ENCODE measurements around the gene HOXA5.

Gene HOXA5

DNA sequence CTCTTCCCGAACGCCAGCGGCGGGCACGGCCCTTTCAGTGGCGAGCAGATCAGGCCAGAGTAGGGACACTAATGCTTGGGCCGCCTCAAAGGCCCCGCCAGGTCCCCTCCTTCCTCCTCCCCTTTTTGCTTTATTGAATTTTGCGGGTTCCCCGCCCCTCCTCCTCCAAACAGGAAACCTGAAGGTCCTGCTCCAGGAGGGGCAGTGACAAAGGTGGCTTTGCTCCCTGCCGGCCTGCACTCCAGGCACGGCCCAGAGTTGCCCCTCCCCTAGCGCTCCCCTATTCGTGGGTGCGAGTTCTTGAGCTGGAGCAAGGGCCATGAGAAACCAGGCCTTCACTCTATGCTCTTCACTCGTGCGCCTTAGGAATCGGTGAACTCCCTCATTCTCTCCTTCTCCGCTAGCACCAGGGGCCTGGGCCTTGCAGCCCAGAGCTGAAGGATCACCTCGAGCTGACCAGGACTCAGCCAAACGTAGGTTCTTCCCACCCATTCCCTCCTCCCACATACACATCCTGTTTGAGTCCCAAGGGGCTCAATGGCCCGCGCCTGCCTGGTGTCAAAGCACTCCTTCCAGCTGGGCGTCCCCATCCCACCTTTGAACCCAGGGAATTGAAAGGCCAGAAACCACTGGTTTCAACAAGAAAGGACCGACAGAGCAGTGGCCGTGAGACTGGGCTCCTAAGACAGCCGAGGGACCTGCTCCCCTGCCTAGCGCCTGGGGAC, 4.7 kb upstream of the HOXA5 start:
- DNase-seq (ENCODE audit: low read depth): no peak

GRCh38 chr7:27147199-27148030, 3.9 kb upstream of the HOXA5 start, which contains the start of gene HOXA6:
TSS of gene HOXA6 (minus strand) at chr7:27147774. CDS start at chr7:27147749, 25 bp downstream.
- DNase-seq (ENCODE audit: low read depth): no peak

DNA sequence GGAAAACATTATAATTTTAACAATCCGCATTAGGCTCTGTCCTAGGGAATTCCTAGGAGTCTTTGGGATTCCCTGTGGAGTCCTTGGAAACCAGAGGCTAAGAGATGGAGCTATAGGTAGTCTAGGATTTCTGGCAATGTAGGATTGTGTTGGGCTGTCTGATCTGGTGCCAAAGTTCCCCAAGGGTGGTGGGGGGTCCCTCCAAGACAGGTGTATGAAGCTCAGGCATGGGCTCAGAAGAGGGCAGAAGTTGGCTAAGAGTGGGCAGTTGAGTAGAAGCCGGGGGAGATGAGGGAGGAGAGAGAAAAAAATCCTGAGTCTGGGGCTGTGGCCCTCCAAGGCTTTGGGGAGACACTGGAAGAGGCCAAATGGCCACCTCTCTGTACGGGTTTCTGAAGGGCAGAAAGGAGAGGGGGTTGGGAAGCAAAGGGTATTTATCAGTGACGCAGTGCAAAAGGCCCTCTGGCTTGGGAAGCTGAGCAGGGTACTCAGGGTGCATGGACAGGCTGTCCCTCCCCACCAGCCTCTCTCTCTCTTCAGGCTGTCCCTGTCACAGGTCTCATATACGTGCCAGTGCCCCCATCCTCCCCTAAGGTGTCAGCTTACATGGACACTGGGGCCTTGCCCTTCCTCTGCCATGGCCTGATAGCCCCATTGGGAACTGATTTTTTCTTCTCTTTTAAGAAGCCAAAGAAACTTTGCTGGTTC, 3.2 kb upstream of the HOXA5 start:
- no peak for DNase-seq (ENCODE audit: low read depth)

DNA sequence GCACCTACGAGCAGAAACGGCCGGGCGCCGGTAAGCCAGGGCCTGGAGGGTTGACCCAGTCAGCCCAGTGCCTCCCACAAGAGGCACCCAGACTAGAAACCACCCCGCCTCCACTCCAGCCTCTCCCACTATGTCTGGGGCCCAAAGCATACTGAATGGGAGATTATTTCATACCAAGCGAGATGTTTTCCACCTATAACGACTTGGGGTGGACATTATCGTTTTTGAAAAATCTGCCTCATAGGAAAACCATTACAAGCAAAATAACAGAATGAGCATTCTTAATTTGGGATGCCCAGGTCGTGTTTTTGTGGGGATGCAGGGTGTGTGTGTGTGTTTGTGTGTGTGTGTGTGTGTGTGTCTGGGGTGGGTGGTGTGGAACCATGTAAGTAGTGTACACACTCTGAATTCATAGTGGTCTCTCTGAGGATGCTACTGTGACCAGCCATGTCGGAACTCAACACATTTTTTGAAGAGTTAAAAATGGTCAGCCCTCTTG, 2.5 kb upstream of the HOXA5 start:
- no peak for DNase-seq (ENCODE audit: low read depth)

DNA sequence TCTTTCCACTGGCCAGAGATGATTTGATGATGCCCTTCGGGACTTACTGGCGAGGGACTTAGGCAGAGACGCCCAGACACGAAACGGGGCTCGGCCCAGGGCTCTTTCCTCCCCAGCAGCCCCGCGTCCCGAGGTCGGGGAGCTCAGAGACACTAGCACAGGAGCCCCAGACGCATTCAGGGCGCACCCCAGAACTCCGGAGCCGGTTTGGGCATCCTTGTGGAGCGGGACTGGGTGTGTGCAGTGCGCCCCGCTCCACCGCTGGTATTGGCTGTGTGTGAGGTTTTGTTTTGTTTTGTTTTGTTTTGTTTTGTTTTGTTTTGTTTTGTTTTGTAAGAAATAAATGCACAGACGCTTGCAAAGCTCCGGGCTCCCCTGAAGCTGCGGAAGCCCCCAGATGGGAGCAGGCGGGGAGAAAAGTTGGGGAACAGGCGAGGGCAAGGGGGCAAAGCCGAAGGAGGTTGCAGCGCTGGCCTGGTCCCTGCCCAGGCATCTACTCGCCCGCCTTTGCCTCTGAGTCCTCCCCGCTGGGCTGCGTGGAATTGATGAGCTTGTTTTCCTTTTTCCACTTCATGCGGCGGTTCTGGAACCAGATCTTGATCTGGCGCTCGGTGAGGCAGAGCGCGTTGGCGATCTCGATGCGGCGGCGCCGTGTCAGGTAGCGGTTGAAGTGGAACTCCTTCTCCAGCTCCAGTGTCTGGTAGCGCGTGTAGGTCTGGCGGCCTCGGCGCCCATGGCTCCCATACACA, 1.9 kb upstream of the HOXA5 start:
- no peak for DNase-seq (ENCODE audit: low read depth)

- no peak for DNase-seq (ENCODE audit: low read depth)
These were observed 1.3 kb upstream of the HOXA5 start for GRCh38 chr7:27144781-27145164.

DNA sequence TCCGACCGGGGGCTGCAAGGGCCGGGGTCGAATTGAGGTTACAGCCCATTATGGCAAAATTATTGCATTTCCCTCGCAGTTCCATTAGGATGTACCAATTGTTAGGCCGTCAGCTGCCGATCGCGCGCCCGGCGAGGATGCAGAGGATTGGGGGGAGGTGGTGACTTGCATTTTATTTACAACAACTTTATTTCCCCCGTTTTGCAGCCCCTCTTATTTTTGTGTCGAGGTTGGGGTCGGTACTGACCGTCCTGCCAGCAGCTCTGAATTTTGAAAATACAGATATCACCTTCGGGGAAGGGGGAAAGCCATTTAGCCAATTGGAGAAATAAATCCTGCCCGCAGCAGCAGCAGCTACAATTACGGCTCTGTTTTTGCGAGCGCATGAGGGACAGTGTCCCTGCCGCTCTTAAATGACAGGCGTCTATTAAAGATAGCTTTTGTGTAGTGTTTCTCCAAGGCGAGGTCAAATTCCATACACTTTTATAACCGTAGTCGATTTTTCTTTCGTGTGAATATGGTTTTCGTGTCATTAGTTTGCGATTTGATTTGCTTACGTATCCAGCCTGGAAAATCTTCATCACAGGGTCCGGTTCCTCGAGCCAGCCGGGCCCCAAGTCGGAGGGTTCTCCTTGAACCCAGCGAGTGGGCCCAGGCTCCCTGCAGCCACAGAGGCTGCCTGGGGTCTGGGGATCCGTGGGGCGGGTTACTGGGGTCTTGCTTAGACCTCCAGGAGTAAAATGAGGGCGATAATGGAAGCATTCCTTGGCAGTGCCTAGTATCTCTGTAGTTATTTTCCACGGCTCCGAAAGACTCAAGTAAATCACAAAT, 684 bp upstream of the HOXA5 start:
- DNase-seq (ENCODE audit: low read depth): no peak

GRCh38 chr7:27142580-27143022, 880 bp downstream of the HOXA5 start:
- no peak for DNase-seq (ENCODE audit: low read depth)

DNA sequence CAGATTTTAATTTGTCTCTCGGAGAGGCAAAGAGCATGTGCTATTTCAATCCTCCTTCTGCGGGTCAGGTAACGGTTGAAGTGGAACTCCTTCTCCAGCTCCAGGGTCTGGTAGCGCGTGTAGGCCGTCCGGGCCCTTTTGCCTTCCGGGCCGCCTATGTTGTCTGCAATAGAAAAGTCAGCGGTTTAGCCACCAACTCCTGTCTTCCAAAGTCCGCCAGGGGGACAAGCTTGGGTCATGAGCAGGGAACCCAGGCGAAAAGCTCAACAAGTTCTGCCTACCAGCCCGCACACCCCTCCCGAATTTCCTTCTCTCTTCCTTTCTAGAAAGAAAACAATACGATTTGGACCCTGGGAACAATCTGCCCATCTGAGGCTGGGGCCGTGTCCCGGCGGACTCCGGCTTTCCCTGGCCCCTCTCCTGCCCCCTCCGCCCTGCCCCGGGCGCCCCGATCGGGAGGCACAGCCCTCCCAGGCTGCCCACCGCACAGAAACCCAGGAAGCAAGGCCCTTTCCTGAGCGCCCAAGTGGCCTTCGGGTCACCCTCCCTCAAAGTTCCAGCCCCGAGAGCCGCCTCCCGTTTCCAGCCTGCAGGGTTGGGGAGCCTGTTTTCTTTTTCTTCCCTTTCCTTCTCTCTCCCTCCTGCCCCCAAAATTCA, 1.4 kb downstream of the HOXA5 start:
- DNase-seq (ENCODE audit: low read depth): no peak

- DNase-seq (ENCODE audit: low read depth): no peak
These were observed 2.2 kb downstream of the HOXA5 start for GRCh38 chr7:27141137-27141922.

DNA sequence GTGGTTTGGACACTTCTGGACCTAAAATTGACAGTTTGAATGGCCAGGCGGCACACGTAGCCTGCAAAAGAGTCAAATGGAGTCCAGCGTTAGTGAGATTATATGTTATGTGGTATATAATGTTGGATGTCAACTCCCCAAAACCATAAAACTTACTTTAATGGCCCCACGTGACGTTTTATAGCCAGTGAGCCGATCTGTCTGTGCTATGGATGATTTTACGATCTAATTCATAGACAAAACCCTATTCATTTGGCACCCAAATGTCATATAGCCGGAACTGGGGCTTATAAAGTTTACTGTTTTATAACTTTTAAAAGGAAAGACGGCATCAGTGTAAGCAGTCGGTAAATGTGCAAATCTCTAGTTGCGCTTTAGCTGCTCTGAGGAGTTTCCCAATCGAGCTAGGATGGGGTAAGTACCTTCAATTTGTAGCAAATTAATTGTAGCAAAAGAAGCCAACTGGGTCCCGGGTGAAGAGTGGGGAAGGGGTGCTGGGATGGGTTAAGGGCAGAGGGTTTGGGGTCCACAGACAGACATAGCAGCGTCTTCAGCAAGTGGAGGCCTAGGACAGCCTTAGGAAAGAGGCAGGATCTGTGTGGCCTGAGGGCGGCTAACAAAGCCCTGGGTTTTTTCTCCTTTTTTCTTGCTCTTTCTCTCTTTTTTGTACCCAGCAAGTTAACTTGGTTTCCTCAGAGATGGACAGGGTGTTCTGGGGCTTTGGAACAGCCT, 3.2 kb downstream of the HOXA5 start:
- no peak for DNase-seq (ENCODE audit: low read depth)

GRCh38 chr7:27139334-27140125, 4.0 kb downstream of the HOXA5 start:
- DNase-seq (ENCODE audit: low read depth): no peak

- no peak for DNase-seq (ENCODE audit: low read depth)
These were observed 4.5 kb downstream of the HOXA5 start for GRCh38 chr7:27138985-27139333.

DNA sequence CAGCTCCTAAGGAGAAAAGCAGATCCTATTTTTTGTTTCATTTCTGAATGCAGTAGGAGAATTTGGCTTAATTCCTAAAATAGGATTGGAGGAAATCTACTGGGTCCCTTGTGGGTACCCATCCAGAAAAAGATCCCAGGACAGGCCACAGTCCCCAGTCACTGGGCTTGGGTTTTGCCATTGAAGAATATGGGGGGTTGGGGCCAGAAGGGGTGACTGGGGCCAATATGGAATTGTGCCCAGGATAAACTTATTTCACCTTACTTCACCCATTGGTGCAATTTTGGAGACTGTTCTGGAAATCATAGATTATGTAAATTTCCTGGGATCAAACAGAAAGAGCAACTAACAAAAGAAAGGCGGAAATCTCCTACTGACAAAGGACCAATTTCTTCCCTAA, 5.0 kb downstream of the HOXA5 start:
- DNase-seq (ENCODE audit: low read depth): no peak

DNA sequence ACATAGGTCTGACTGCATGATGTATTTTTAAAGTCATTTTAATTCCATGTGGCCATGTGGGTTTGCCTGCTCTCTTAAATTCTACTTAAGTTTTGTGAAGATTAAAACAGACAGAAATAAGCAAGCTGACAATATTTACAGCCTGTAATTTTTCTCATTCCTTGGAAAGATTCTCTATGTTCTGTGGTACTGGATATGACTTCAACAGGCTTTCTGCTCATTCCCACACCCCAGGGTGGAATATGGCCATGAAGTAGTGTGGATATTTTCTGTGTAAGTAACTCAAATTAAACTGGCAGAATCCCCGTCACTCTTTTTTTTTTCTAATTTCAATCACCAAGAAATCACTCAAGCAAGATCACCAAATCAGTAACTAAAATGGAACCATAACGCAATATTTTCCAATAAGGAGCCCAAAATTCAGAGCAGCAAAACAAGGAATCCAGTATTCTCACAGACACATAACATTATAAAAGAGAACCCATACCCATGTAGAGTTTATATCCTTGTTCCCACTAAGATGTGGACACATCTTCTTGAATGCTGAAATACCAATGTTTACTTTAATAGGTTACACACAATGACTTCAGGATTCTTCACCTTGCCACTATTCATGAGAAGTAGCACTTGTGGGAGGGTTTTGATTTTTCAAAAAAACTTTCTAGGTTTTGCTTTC, 5.7 kb downstream of the HOXA5 start:
- no peak for DNase-seq (ENCODE audit: low read depth)

- no peak for DNase-seq (ENCODE audit: low read depth)
These were observed 9.1 kb downstream of the HOXA5 start for GRCh38 chr7:27134392-27134791.

- no peak for DNase-seq (ENCODE audit: low read depth)
These were observed 9.9 kb downstream of the HOXA5 start for GRCh38 chr7:27133409-27134231.

All from activated T-helper 9 cell treated with anti-CD3 and anti-CD28 coated beads, Interleukin-2, amount 50 U/mL, for 16 hours (primary cell).